ENCODE data around the gene SPTB. TPM values are rescaled to one million over a fixed set of nuclear protein-coding genes. Genes with fewer than 3 reads are reported as not detected.

The SPTB gene
- total and polyA plus RNA-seq, 3 donors from 2014 or later: 3.3 to 6.6 (median 5.6) TPM

- Histone ChIP-seq H3K9me3 (no peaks in the 10 kb centered on the region), H3K27ac (no peak overlapping the region), H3K4me3 (no peak overlapping the region), H3K4me1 (no peaks in the 10 kb centered on the region), H3K36me3 (ENCODE audit: low read depth, missing control alignments) (no peaks in the 10 kb centered on the region), H3K27me3 (no peaks in the 10 kb centered on the region)
- no peak for DNase-seq
- WGBS, 2 donors: 63 to 91% methylated on average over 6 to 7 of the region's 7 CpGs
- intact Hi-C loops (cut with DNase I; ENCODE audit: low total_unique reads): no loop called here
- TF ChIP-seq POLR2A (IDR thresholded peaks at IDR 0.05): no peak
- TF ChIP-seq, protein P1, sequence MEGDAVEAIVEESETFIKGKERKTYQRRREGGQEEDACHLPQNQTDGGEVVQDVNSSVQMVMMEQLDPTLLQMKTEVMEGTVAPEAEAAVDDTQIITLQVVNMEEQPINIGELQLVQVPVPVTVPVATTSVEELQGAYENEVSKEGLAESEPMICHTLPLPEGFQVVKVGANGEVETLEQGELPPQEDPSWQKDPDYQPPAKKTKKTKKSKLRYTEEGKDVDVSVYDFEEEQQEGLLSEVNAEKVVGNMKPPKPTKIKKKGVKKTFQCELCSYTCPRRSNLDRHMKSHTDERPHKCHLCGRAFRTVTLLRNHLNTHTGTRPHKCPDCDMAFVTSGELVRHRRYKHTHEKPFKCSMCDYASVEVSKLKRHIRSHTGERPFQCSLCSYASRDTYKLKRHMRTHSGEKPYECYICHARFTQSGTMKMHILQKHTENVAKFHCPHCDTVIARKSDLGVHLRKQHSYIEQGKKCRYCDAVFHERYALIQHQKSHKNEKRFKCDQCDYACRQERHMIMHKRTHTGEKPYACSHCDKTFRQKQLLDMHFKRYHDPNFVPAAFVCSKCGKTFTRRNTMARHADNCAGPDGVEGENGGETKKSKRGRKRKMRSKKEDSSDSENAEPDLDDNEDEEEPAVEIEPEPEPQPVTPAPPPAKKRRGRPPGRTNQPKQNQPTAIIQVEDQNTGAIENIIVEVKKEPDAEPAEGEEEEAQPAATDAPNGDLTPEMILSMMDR (IDR thresholded peaks at IDR 0.05): no peak
Measured at GRCh38 chr14:64779472-64779871, 100.2 kb downstream of the SPTB start.

DNA sequence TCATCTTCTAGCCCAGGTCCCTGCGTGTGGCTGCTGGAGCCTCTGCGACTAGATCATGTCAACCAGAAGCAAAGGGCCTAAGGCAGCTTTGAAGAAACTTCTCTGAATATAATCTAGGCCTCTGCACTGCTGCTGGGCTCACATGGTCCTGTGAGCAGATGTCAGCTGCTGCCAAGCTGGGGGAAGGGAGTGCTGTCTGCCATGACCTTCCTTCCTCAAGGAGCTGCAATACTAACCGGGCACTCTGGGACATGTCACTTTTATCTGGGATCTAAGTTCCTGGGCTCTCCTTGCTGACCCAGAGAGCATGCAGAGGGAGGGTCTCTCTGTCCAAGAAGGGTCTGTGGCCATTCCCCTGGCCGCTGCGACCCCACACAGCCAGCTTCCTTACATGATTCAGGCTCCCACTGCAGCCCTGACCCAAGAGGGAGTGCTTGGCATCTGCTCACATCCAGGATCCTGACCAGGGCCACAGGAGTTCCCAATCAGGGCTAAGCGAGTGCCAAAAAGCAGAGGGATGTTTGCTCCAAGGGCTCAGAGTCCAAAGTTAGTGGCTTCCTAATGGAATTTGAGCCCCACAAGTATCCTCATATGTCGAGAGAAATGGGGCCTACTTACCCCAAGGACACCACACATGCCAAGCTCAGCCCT, 101.5 kb downstream of the SPTB start:
- Histone ChIP-seq H3K27ac (no peak overlapping the region), H3K4me3 (no peak overlapping the region), H3K4me1 (no peaks in the 10 kb centered on the region), H3K27me3 (no peaks in the 10 kb centered on the region), H3K9me3 (no peaks in the 10 kb centered on the region), H3K36me3 (ENCODE audit: low read depth, missing control alignments) (no peaks in the 10 kb centered on the region)
- 63 to 79% methylated on average over 4 to 7 of the region's 7 CpGs for WGBS, 2 donors
- intact Hi-C loops (cut with DNase I; ENCODE audit: low total_unique reads): no loop called here
- peak; percentile 43 for DNase-seq
- TF ChIP-seq, protein P1 (IDR thresholded peaks at IDR 0.05): no peak
- no peak for TF ChIP-seq POLR2A (IDR thresholded peaks at IDR 0.05)

DNA sequence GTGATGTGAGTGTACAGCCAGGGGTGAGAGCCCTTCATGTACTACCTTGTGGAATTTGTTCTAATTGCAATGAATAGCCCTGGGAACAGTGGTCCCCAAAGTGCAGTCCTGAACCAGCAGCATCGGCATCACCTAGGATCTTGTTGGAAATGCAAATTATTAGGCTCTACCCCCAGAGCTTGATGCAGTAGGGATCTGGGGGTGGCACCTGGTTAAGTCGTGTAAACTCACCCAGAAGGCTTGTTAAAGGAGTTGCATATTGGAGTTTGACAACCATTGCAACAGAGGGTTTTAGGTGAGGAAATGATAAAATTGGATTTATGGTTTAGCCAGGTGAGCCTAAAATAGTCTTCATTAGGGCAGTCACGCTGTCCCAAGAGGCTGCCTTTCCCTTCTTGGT, 102.2 kb downstream of the SPTB start:
- Histone ChIP-seq H3K9me3 (no peaks in the 10 kb centered on the region), H3K36me3 (ENCODE audit: low read depth, missing control alignments) (no peaks in the 10 kb centered on the region), H3K27me3 (no peaks in the 10 kb centered on the region), H3K27ac (no peak overlapping the region), H3K4me1 (no peaks in the 10 kb centered on the region), H3K4me3 (no peak overlapping the region)
- 97% methylated on average over 3 of the region's 3 CpGs for WGBS, 2 donors
- no peak for TF ChIP-seq POLR2A (IDR thresholded peaks at IDR 0.05)
- TF ChIP-seq, protein P1 (IDR thresholded peaks at IDR 0.05): no peak
- no peak for DNase-seq
- intact Hi-C loops (cut with DNase I; ENCODE audit: low total_unique reads): no loop called here

GRCh38 chr14:64775081-64775777, 104.5 kb downstream of the SPTB start:
- TF ChIP-seq POLR2A (IDR thresholded peaks at IDR 0.05): no peak
- TF ChIP-seq, protein P1 (IDR thresholded peaks at IDR 0.05): no peak
- DNase-seq: no peak
- H3K27me3 ChIP-seq: no peaks in the 10 kb centered on the region
- H3K36me3 ChIP-seq (ENCODE audit: low read depth, missing control alignments): no peaks in the 10 kb centered on the region
- no peak overlapping the region for H3K27ac ChIP-seq
- H3K4me3 ChIP-seq: no peak overlapping the region
- no peaks in the 10 kb centered on the region for H3K9me3 ChIP-seq
- 57 to 93% methylated on average over 6 to 25 of the region's 25 CpGs for WGBS, 2 donors
- no peaks in the 10 kb centered on the region for H3K4me1 ChIP-seq
- intact Hi-C loops (cut with DNase I; ENCODE audit: low total_unique reads): no loop called here
